GM23338 (cell line): ENCODE measurements around the gene ROPN1L. TPM values are rescaled to one million over a fixed set of nuclear protein-coding genes. Genes with fewer than 3 reads are reported as not detected.

Source experiments
- ATAC-seq: fragments of 200-7000 bp; cut with Tn5 transposase; 3 replicates; pipeline ENCODE4 v1.9.1; 2020
- DNase-seq: peaks from one replicate; pipeline ENCODE4 v3.0.0-alpha.2; 2015; ENCODE audit warnings: low spot score
- H2AFZ ChIP-seq: fragments of 200-600 bp; sonication (generic); 2 replicates; pipeline ENCODE4 v1.8.0; 2016; ENCODE audit warnings: antibody characterized with exemption, mild to moderate bottlenecking, moderate library complexity
- H3F3A ChIP-seq: fragments of 200-600 bp; sonication (generic); replicated peaks from 2 replicates; pipeline ENCODE4 v1.8.0; 2017; ENCODE audit warnings: antibody characterized with exemption, mixed run types, low read depth
- H3K27ac ChIP-seq: fragments of 200-600 bp; sonication (generic); 2 replicates; pipeline ENCODE4 v1.6.1; 2016; ENCODE audit warnings: low read depth
- H3K27me3 ChIP-seq: fragments of 200-600 bp; sonication (generic); 2 replicates; pipeline ENCODE4 v1.8.0; 2016; ENCODE audit warnings: mild to moderate bottlenecking, mixed run types, moderate library complexity; ENCODE audit not compliant: insufficient read depth
- H3K36me3 ChIP-seq: fragments of 200-600 bp; sonication (generic); 2 replicates; pipeline ENCODE4 v1.8.0; 2016; ENCODE audit warnings: mild to moderate bottlenecking; ENCODE audit not compliant: insufficient read depth
- H3K4me1 ChIP-seq: fragments of 200-600 bp; sonication (generic); 2 replicates; pipeline ENCODE4 v1.8.0; 2016; ENCODE audit warnings: mild to moderate bottlenecking, moderate library complexity; ENCODE audit not compliant: insufficient read depth
- H3K4me2 ChIP-seq: fragments of 200-600 bp; sonication (generic); 2 replicates; pipeline ENCODE4 v1.7.1; 2017; ENCODE audit warnings: mixed run types
- H3K4me3 ChIP-seq: fragments of 200-600 bp; sonication (generic); 2 replicates; pipeline ENCODE4 v1.6.1; 2016; ENCODE audit warnings: mixed run types
- H3K79me2 ChIP-seq: fragments of 200-600 bp; sonication (generic); replicated peaks from 2 replicates; pipeline ENCODE4 v1.8.0; 2017; ENCODE audit warnings: mild to moderate bottlenecking; ENCODE audit not compliant: insufficient read depth
- H3K9me2 ChIP-seq: fragments of 200-600 bp; sonication (generic); 2 replicates; pipeline ENCODE4 v1.8.0; 2017; ENCODE audit not compliant: insufficient read depth
- H4K20me1 ChIP-seq: fragments of 200-600 bp; sonication (generic); replicated peaks from 2 replicates; pipeline ENCODE4 v1.8.0; 2017; ENCODE audit warnings: mild to moderate bottlenecking; ENCODE audit not compliant: insufficient read depth
- H3K27ac Mint-ChIP-seq: 2 replicates; pipeline ENCODE4 v1.8.0; 2020; ENCODE audit warnings: inconsistent platforms, mild to moderate bottlenecking, moderate library complexity, mixed read lengths
- H3K27me3 Mint-ChIP-seq: 3 replicates; pipeline ENCODE4 v1.8.0; 2022; ENCODE audit warnings: low read depth, mild to moderate bottlenecking, moderate library complexity, mixed read lengths, inconsistent platforms; ENCODE audit not compliant: insufficient read depth, poor library complexity
- H3K36me3 Mint-ChIP-seq: 3 replicates; pipeline ENCODE4 v1.8.0; 2021; ENCODE audit warnings: low read depth, mild to moderate bottlenecking, inconsistent platforms, moderate library complexity, mixed read lengths
- H3K4me1 Mint-ChIP-seq: 3 replicates; pipeline ENCODE4 v1.8.0; 2020; ENCODE audit warnings: mild to moderate bottlenecking, inconsistent platforms, mixed read lengths
- H3K4me3 Mint-ChIP-seq: 3 replicates; pipeline ENCODE4 v1.8.0; 2021; ENCODE audit warnings: moderate library complexity, mild to moderate bottlenecking, inconsistent platforms, mixed read lengths
- H3K9me3 Mint-ChIP-seq: 3 replicates; pipeline ENCODE4 v1.8.0; 2020; ENCODE audit warnings: moderate library complexity, mild to moderate bottlenecking, inconsistent platforms, mixed read lengths
- CREB1 ChIP-seq: fragments of 250-450 bp; sonication (Bioruptor Pico); IDR thresholded peaks from 2 replicates; pipeline ENCODE4 v1.5.0; 2020; ENCODE audit warnings: low read depth, mild to moderate bottlenecking, moderate library complexity
- ETS1 ChIP-seq: IDR thresholded peaks from 2 replicates; pipeline ENCODE4 v1.6.1; 2016; ENCODE audit warnings: antibody characterized with exemption
- EZH2 ChIP-seq: fragments of 200-600 bp; sonication (generic); IDR thresholded peaks from one replicate; pipeline ENCODE4 v1.8.0; 2017; ENCODE audit warnings: antibody characterized with exemption, mild to moderate bottlenecking, low read depth; ENCODE audit not compliant: unreplicated experiment
- EZH2phosphoT487 ChIP-seq: fragments of 200-600 bp; sonication (generic); IDR thresholded peaks from one replicate; pipeline ENCODE4 v1.8.1; 2018; ENCODE audit warnings: antibody characterized with exemption; ENCODE audit not compliant: unreplicated experiment
- JUNB ChIP-seq: IDR thresholded peaks from one replicate; pipeline ENCODE4 v1.6.1; 2016; ENCODE audit warnings: antibody characterized with exemption; ENCODE audit not compliant: unreplicated experiment
- NANOG ChIP-seq: IDR thresholded peaks from 2 replicates; pipeline ENCODE4 v1.6.1; 2016; ENCODE audit warnings: antibody characterized with exemption, borderline replicate concordance
- POLR2AphosphoS5 ChIP-seq: IDR thresholded peaks from 2 replicates; pipeline ENCODE4 v1.6.1; 2016; ENCODE audit warnings: antibody characterized with exemption, low read depth
- REST ChIP-seq: IDR thresholded peaks from one replicate; pipeline ENCODE4 v1.6.1; 2018; ENCODE audit warnings: antibody characterized with exemption; ENCODE audit not compliant: unreplicated experiment
- STAT1 ChIP-seq: IDR thresholded peaks from one replicate; pipeline ENCODE4 v1.6.1; 2016; ENCODE audit warnings: antibody characterized with exemption; ENCODE audit not compliant: unreplicated experiment
- ZNF114 ChIP-seq: fragments of 250-450 bp; sonication (Bioruptor Pico); IDR thresholded peaks from 2 replicates; pipeline ENCODE4 v1.5.0; 2020; ENCODE audit warnings: mild to moderate bottlenecking, moderate library complexity
- ZNF331 ChIP-seq: fragments of 250-450 bp; sonication (Bioruptor Pico); IDR thresholded peaks from 2 replicates; pipeline ENCODE4 v1.5.0; 2020; ENCODE audit warnings: low read depth, mild to moderate bottlenecking, moderate library complexity
- polyA plus RNA-seq: library from polyadenylated mRNA; unstranded; fragments of >200 nt; fragmentation: Nextera tagmentation; extraction: Ambion mirVana; gene quantifications from 2 replicates; pipeline ENCODE4 v1.2.1, GENCODE V29; 2016
- total RNA-seq: library from RNA; depleted of rRNA; stranded (reverse); fragments of >200 nt; shearing (Covaris generic); gene quantifications from 2 replicates; pipeline ENCODE4 v1.2.3, GENCODE V29; 2014
- TF ChIP-seq, protein P1 (sequence below): fragments of 250-450 bp; sonication (Bioruptor Pico); IDR thresholded peaks from 2 replicates; pipeline ENCODE4 v1.5.0; 2020; ENCODE audit warnings: mild to moderate bottlenecking, moderate library complexity
- TF ChIP-seq, protein P2 (sequence below), 2 experiments: fragments of 200-600 bp in 1 of 2; sonication (generic) in 1 of 2; conservative IDR thresholded peaks; 2 replicates each; pipeline versions ENCODE4 v1.5.1 to v1.6.1; 2016 to 2017; ENCODE audit warnings: antibody characterized with exemption in 2 of 2, low read depth in 2 of 2, mild to moderate bottlenecking in 2 of 2, moderate library complexity in 1 of 2

Gene ROPN1L
- total and polyA plus RNA-seq, 2 experiments from 2014 or later, result 0.57 TPM; not detected in 1

DNA sequence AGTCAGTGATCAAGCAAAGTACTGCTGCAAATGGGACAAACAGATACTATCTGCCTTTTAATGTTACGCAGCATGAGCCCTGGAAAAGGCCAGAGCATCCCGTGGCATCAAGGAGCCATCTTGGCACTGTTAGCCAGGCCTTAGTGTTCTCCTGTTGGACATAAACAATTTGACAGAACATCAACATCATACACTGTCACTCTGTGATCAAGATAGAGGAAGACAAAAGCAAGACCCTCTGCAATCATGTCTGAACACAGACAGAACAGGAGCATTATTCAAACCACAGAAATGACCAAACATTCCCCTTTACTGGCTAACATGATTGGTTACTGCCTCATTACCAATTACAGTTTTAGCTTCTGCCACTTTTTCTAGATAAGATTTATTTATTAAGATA, 21.2 kb upstream of the ROPN1L start:
- DNase-seq (no peak), ATAC-seq (no peak)
- Mint-ChIP-seq H3K9me3 (no peaks in the 10 kb centered on the region), H3K4me1 (peaks cover 19% of the 10 kb centered on the region), H3K27ac (peak overlapping the region; percentile 77; the same call in 1 of the 2 replicates), H3K27me3 (no peaks in the 10 kb centered on the region), H3K4me3 (no peak overlapping the region), H3K36me3 (peaks cover 43% of the 10 kb centered on the region)
- H3K9me2 ChIP-seq, result no peaks in the 10 kb centered on the region
- TF ChIP-seq EZH2phosphoT487, result no peak
- TF ChIP-seq, protein P1, sequence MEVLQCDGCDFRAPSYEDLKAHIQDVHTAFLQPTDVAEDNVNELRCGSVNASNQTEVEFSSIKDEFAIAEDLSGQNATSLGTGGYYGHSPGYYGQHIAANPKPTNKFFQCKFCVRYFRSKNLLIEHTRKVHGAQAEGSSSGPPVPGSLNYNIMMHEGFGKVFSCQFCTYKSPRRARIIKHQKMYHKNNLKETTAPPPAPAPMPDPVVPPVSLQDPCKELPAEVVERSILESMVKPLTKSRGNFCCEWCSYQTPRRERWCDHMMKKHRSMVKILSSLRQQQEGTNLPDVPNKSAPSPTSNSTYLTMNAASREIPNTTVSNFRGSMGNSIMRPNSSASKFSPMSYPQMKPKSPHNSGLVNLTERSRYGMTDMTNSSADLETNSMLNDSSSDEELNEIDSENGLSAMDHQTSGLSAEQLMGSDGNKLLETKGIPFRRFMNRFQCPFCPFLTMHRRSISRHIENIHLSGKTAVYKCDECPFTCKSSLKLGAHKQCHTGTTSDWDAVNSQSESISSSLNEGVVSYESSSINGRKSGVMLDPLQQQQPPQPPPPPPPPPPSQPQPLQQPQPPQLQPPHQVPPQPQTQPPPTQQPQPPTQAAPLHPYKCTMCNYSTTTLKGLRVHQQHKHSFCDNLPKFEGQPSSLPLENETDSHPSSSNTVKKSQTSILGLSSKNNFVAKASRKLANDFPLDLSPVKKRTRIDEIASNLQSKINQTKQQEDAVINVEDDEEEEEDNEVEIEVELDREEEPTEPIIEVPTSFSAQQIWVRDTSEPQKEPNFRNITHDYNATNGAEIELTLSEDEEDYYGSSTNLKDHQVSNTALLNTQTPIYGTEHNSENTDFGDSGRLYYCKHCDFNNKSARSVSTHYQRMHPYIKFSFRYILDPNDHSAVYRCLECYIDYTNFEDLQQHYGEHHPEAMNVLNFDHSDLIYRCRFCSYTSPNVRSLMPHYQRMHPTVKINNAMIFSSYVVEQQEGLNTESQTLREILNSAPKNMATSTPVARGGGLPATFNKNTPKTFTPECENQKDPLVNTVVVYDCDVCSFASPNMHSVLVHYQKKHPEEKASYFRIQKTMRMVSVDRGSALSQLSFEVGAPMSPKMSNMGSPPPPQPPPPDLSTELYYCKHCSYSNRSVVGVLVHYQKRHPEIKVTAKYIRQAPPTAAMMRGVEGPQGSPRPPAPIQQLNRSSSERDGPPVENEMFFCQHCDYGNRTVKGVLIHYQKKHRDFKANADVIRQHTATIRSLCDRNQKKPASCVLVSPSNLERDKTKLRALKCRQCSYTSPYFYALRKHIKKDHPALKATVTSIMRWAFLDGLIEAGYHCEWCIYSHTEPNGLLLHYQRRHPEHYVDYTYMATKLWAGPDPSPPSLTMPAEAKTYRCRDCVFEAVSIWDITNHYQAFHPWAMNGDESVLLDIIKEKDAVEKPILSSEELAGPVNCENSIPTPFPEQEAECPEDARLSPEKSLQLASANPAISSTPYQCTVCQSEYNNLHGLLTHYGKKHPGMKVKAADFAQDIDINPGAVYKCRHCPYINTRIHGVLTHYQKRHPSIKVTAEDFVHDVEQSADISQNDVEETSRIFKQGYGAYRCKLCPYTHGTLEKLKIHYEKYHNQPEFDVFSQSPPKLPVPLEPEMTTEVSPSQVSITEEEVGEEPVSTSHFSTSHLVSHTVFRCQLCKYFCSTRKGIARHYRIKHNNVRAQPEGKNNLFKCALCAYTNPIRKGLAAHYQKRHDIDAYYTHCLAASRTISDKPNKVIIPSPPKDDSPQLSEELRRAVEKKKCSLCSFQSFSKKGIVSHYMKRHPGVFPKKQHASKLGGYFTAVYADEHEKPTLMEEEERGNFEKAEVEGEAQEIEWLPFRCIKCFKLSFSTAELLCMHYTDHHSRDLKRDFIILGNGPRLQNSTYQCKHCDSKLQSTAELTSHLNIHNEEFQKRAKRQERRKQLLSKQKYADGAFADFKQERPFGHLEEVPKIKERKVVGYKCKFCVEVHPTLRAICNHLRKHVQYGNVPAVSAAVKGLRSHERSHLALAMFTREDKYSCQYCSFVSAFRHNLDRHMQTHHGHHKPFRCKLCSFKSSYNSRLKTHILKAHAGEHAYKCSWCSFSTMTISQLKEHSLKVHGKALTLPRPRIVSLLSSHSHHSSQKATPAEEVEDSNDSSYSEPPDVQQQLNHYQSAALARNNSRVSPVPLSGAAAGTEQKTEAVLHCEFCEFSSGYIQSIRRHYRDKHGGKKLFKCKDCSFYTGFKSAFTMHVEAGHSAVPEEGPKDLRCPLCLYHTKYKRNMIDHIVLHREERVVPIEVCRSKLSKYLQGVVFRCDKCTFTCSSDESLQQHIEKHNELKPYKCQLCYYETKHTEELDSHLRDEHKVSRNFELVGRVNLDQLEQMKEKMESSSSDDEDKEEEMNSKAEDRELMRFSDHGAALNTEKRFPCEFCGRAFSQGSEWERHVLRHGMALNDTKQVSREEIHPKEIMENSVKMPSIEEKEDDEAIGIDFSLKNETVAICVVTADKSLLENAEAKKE (CRISPR knock-in tag), result no peak
- TF ChIP-seq, protein P2, sequence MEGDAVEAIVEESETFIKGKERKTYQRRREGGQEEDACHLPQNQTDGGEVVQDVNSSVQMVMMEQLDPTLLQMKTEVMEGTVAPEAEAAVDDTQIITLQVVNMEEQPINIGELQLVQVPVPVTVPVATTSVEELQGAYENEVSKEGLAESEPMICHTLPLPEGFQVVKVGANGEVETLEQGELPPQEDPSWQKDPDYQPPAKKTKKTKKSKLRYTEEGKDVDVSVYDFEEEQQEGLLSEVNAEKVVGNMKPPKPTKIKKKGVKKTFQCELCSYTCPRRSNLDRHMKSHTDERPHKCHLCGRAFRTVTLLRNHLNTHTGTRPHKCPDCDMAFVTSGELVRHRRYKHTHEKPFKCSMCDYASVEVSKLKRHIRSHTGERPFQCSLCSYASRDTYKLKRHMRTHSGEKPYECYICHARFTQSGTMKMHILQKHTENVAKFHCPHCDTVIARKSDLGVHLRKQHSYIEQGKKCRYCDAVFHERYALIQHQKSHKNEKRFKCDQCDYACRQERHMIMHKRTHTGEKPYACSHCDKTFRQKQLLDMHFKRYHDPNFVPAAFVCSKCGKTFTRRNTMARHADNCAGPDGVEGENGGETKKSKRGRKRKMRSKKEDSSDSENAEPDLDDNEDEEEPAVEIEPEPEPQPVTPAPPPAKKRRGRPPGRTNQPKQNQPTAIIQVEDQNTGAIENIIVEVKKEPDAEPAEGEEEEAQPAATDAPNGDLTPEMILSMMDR (conservative IDR thresholded peaks at IDR 0.05; ENCODE audit: low read depth in 2 of 2), result no peak
- no peak for TF ChIP-seq REST
- TF ChIP-seq ZNF114 (CRISPR knock-in tag), result no peak
- no peak for TF ChIP-seq POLR2AphosphoS5
- TF ChIP-seq ETS1, result no peak
- TF ChIP-seq JUNB, result no peak
- TF ChIP-seq STAT1, result no peak
- TF ChIP-seq CREB1 (CRISPR knock-in tag), result no peak
- no peak for TF ChIP-seq ZNF331 (CRISPR knock-in tag)
- TF ChIP-seq EZH2, result no peak
- TF ChIP-seq NANOG, result no peak
- H3K36me3 ChIP-seq, result peaks cover 53% of the 10 kb centered on the region
- H3F3A ChIP-seq, result no peaks in the 10 kb centered on the region
- H2AFZ ChIP-seq, result no peak overlapping the region
- no peak overlapping the region for H3K4me2 ChIP-seq
- no peaks in the 10 kb centered on the region for H3K79me2 ChIP-seq
- H3K4me1 ChIP-seq, result peaks cover 15% of the 10 kb centered on the region
- H3K27me3 ChIP-seq, result no peaks in the 10 kb centered on the region
- no peak overlapping the region for H3K4me3 ChIP-seq
- H4K20me1 ChIP-seq, result no peaks in the 10 kb centered on the region
- no peak overlapping the region for H3K27ac ChIP-seq
